OCI-LY1 (cell line): Measurements from ENCODE around the gene TOM1.

ENCODE experiments used
- EZH2 ChIP-seq: fragments of 200-600 bp; sonication (generic), shearing (Covaris generic); IDR thresholded peaks from 2 replicates; pipeline ENCODE4 v1.8.0; 2017; ENCODE audit warnings: borderline replicate concordance, mixed run types, mild to moderate bottlenecking, antibody characterized with exemption, low read length, moderate library complexity, mixed read lengths
- TF ChIP-seq, protein P1 (sequence below): fragments of 200-600 bp; sonication (generic), shearing (Covaris generic); IDR thresholded peaks from 2 replicates; pipeline ENCODE4 v1.5.1; 2017; ENCODE audit warnings: mild to moderate bottlenecking, antibody characterized with exemption, low read length, moderate library complexity, mixed read lengths

DNA sequence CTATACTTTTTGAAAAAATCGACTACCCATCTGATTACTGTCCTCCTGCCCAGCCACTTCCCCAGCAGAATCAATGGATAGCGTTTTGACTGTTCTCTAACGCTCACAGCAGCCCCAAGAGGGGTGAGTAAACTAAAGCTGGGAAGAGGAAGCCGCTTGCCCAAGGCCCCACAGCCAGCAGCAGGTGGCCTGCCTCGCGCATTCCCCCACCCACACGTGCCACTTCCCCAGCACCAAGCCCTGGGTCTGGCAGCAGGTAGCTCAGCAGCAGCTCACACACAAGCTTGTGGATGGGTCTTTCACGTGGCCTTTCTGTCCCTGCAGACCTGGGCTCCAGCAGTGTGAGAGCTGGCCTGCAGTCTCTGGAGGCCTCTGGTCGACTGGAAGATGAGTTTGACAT, 34.3 kb downstream of the TOM1 start:
- TF ChIP-seq, protein P1, sequence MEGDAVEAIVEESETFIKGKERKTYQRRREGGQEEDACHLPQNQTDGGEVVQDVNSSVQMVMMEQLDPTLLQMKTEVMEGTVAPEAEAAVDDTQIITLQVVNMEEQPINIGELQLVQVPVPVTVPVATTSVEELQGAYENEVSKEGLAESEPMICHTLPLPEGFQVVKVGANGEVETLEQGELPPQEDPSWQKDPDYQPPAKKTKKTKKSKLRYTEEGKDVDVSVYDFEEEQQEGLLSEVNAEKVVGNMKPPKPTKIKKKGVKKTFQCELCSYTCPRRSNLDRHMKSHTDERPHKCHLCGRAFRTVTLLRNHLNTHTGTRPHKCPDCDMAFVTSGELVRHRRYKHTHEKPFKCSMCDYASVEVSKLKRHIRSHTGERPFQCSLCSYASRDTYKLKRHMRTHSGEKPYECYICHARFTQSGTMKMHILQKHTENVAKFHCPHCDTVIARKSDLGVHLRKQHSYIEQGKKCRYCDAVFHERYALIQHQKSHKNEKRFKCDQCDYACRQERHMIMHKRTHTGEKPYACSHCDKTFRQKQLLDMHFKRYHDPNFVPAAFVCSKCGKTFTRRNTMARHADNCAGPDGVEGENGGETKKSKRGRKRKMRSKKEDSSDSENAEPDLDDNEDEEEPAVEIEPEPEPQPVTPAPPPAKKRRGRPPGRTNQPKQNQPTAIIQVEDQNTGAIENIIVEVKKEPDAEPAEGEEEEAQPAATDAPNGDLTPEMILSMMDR, result no peak
- TF ChIP-seq EZH2, result no peak
